GM23338 (cell line): ENCODE data around the gene NCR2. TPM values are rescaled to one million over a fixed set of nuclear protein-coding genes. Genes with fewer than 3 reads are reported as not detected.

Experiments
- ATAC-seq: fragments of 200-7000 bp; cut with Tn5 transposase; 3 replicates; pipeline ENCODE4 v1.9.1; 2020
- DNase-seq: peaks from one replicate; pipeline ENCODE4 v3.0.0-alpha.2; 2015; ENCODE audit warnings: low spot score
- H2AFZ ChIP-seq: fragments of 200-600 bp; sonication (generic); 2 replicates; pipeline ENCODE4 v1.8.0; 2016; ENCODE audit warnings: antibody characterized with exemption, mild to moderate bottlenecking, moderate library complexity
- H3F3A ChIP-seq: fragments of 200-600 bp; sonication (generic); replicated peaks from 2 replicates; pipeline ENCODE4 v1.8.0; 2017; ENCODE audit warnings: antibody characterized with exemption, mixed run types, low read depth
- H3K27ac ChIP-seq: fragments of 200-600 bp; sonication (generic); 2 replicates; pipeline ENCODE4 v1.6.1; 2016; ENCODE audit warnings: low read depth
- H3K27me3 ChIP-seq: fragments of 200-600 bp; sonication (generic); 2 replicates; pipeline ENCODE4 v1.8.0; 2016; ENCODE audit warnings: mild to moderate bottlenecking, mixed run types, moderate library complexity; ENCODE audit not compliant: insufficient read depth
- H3K36me3 ChIP-seq: fragments of 200-600 bp; sonication (generic); 2 replicates; pipeline ENCODE4 v1.8.0; 2016; ENCODE audit warnings: mild to moderate bottlenecking; ENCODE audit not compliant: insufficient read depth
- H3K4me1 ChIP-seq: fragments of 200-600 bp; sonication (generic); 2 replicates; pipeline ENCODE4 v1.8.0; 2016; ENCODE audit warnings: mild to moderate bottlenecking, moderate library complexity; ENCODE audit not compliant: insufficient read depth
- H3K4me2 ChIP-seq: fragments of 200-600 bp; sonication (generic); 2 replicates; pipeline ENCODE4 v1.7.1; 2017; ENCODE audit warnings: mixed run types
- H3K4me3 ChIP-seq: fragments of 200-600 bp; sonication (generic); 2 replicates; pipeline ENCODE4 v1.6.1; 2016; ENCODE audit warnings: mixed run types
- H3K79me2 ChIP-seq: fragments of 200-600 bp; sonication (generic); replicated peaks from 2 replicates; pipeline ENCODE4 v1.8.0; 2017; ENCODE audit warnings: mild to moderate bottlenecking; ENCODE audit not compliant: insufficient read depth
- H3K9me2 ChIP-seq: fragments of 200-600 bp; sonication (generic); 2 replicates; pipeline ENCODE4 v1.8.0; 2017; ENCODE audit not compliant: insufficient read depth
- H4K20me1 ChIP-seq: fragments of 200-600 bp; sonication (generic); replicated peaks from 2 replicates; pipeline ENCODE4 v1.8.0; 2017; ENCODE audit warnings: mild to moderate bottlenecking; ENCODE audit not compliant: insufficient read depth
- H3K27ac Mint-ChIP-seq: 2 replicates; pipeline ENCODE4 v1.8.0; 2020; ENCODE audit warnings: inconsistent platforms, mild to moderate bottlenecking, moderate library complexity, mixed read lengths
- H3K27me3 Mint-ChIP-seq: 3 replicates; pipeline ENCODE4 v1.8.0; 2022; ENCODE audit warnings: low read depth, mild to moderate bottlenecking, moderate library complexity, mixed read lengths, inconsistent platforms; ENCODE audit not compliant: insufficient read depth, poor library complexity
- H3K36me3 Mint-ChIP-seq: 3 replicates; pipeline ENCODE4 v1.8.0; 2021; ENCODE audit warnings: low read depth, mild to moderate bottlenecking, inconsistent platforms, moderate library complexity, mixed read lengths
- H3K4me1 Mint-ChIP-seq: 3 replicates; pipeline ENCODE4 v1.8.0; 2020; ENCODE audit warnings: mild to moderate bottlenecking, inconsistent platforms, mixed read lengths
- H3K4me3 Mint-ChIP-seq: 3 replicates; pipeline ENCODE4 v1.8.0; 2021; ENCODE audit warnings: moderate library complexity, mild to moderate bottlenecking, inconsistent platforms, mixed read lengths
- H3K9me3 Mint-ChIP-seq: 3 replicates; pipeline ENCODE4 v1.8.0; 2020; ENCODE audit warnings: moderate library complexity, mild to moderate bottlenecking, inconsistent platforms, mixed read lengths
- CREB1 ChIP-seq: fragments of 250-450 bp; sonication (Bioruptor Pico); IDR thresholded peaks from 2 replicates; pipeline ENCODE4 v1.5.0; 2020; ENCODE audit warnings: low read depth, mild to moderate bottlenecking, moderate library complexity
- EZH2 ChIP-seq: fragments of 200-600 bp; sonication (generic); IDR thresholded peaks from one replicate; pipeline ENCODE4 v1.8.0; 2017; ENCODE audit warnings: antibody characterized with exemption, mild to moderate bottlenecking, low read depth; ENCODE audit not compliant: unreplicated experiment
- EZH2phosphoT487 ChIP-seq: fragments of 200-600 bp; sonication (generic); IDR thresholded peaks from one replicate; pipeline ENCODE4 v1.8.1; 2018; ENCODE audit warnings: antibody characterized with exemption; ENCODE audit not compliant: unreplicated experiment
- JUNB ChIP-seq: IDR thresholded peaks from one replicate; pipeline ENCODE4 v1.6.1; 2016; ENCODE audit warnings: antibody characterized with exemption; ENCODE audit not compliant: unreplicated experiment
- NANOG ChIP-seq: IDR thresholded peaks from 2 replicates; pipeline ENCODE4 v1.6.1; 2016; ENCODE audit warnings: antibody characterized with exemption, borderline replicate concordance
- POLR2AphosphoS5 ChIP-seq: IDR thresholded peaks from 2 replicates; pipeline ENCODE4 v1.6.1; 2016; ENCODE audit warnings: antibody characterized with exemption, low read depth
- STAT1 ChIP-seq: IDR thresholded peaks from one replicate; pipeline ENCODE4 v1.6.1; 2016; ENCODE audit warnings: antibody characterized with exemption; ENCODE audit not compliant: unreplicated experiment
- ZNF114 ChIP-seq: fragments of 250-450 bp; sonication (Bioruptor Pico); IDR thresholded peaks from 2 replicates; pipeline ENCODE4 v1.5.0; 2020; ENCODE audit warnings: mild to moderate bottlenecking, moderate library complexity
- ZNF331 ChIP-seq: fragments of 250-450 bp; sonication (Bioruptor Pico); IDR thresholded peaks from 2 replicates; pipeline ENCODE4 v1.5.0; 2020; ENCODE audit warnings: low read depth, mild to moderate bottlenecking, moderate library complexity
- polyA plus RNA-seq: library from polyadenylated mRNA; unstranded; fragments of >200 nt; fragmentation: Nextera tagmentation; extraction: Ambion mirVana; gene quantifications from 2 replicates; pipeline ENCODE4 v1.2.1, GENCODE V29; 2016
- total RNA-seq: library from RNA; depleted of rRNA; stranded (reverse); fragments of >200 nt; shearing (Covaris generic); gene quantifications from 2 replicates; pipeline ENCODE4 v1.2.3, GENCODE V29; 2014
- TF ChIP-seq, protein P1 (sequence below): IDR thresholded peaks from 2 replicates; pipeline ENCODE4 v1.6.1; 2016; ENCODE audit warnings: antibody characterized with exemption
- TF ChIP-seq, protein P2 (sequence below), 2 experiments: fragments of 200-600 bp in 1 of 2; sonication (generic) in 1 of 2; conservative IDR thresholded peaks; 2 replicates each; pipeline versions ENCODE4 v1.5.1 to v1.6.1; 2016 to 2017; ENCODE audit warnings: antibody characterized with exemption in 2 of 2, low read depth in 2 of 2, mild to moderate bottlenecking in 2 of 2, moderate library complexity in 1 of 2
- TF ChIP-seq, protein P3 (sequence below): IDR thresholded peaks from one replicate; pipeline ENCODE4 v1.6.1; 2018; ENCODE audit warnings: antibody characterized with exemption; ENCODE audit not compliant: unreplicated experiment
- TF ChIP-seq, protein P4 (sequence below): fragments of 250-450 bp; sonication (Bioruptor Pico); IDR thresholded peaks from 2 replicates; pipeline ENCODE4 v1.5.0; 2020; ENCODE audit warnings: mild to moderate bottlenecking, moderate library complexity

NCR2 gene
- total and polyA plus RNA-seq, 2 experiments from 2014 or later = not detected

DNA sequence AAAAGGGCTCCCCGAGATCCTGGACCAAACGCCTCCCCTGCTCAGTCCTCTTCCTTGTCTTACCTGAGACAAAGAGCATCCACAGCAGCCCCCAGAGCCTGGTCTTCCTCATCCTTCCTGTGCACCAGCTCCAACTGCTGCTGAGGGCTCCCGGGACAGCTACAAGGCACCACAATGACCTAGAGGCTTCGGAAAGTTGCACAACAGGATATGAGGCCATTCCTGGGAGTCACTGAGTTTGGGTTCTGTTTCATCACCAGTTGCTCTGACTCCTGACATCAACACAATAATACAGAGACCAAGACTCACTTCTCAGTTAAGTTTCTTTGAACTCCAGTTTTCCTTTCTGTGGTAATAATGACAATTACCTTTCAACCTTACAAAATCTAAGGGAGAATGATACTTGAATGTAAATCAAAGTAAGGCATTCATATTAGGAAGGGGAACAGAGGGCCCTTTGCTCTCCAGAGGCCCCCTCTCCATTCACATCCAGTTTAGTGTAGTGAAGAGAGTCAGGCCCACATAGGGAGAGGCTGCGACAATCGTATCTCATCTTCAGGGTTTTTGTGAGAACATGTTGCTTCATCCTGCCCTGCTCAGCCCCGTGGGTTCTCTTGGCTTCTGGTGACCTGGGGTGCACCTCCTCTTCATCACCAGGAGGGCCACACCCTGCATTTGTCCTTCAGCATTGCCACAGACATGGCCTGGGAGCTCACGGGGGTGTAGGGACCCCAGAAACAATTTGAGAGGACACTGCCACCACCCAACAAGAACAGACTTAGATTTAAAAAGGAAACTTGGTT lies 48.7 kb upstream of the NCR2 start, which contains the start of gene TREM1:
TSS of gene TREM1 (minus strand) at position 139 of the 803 bp plus-strand sequence. CDS start at position 112, 27 bp downstream.
- Histone ChIP-seq H3K4me3 (no peak within 1 kb of the TSS), H3K79me2 (no peaks in the 10 kb centered on the region), H4K20me1 (no peaks in the 10 kb centered on the region), H2AFZ (0 out of 2 replicates have a peak within 1 kb of the TSS, but pooled peaks have one; percentile 33), H3K27ac (no peak within 1 kb of the TSS), H3K27me3 (peaks cover 26% of the 10 kb centered on the region), H3K4me1 (peaks cover 4% of the 10 kb centered on the region; the same call in 1 of the 2 replicates), H3K9me2 (peaks cover 16% of the 10 kb centered on the region), H3K4me2 (no peak within 1 kb of the TSS), H3F3A (no peaks in the 10 kb centered on the region), H3K36me3 (no peaks in the 10 kb centered on the region)
- no peak for TF ChIP-seq EZH2phosphoT487
- TF ChIP-seq JUNB = no peak
- TF ChIP-seq, protein P1, sequence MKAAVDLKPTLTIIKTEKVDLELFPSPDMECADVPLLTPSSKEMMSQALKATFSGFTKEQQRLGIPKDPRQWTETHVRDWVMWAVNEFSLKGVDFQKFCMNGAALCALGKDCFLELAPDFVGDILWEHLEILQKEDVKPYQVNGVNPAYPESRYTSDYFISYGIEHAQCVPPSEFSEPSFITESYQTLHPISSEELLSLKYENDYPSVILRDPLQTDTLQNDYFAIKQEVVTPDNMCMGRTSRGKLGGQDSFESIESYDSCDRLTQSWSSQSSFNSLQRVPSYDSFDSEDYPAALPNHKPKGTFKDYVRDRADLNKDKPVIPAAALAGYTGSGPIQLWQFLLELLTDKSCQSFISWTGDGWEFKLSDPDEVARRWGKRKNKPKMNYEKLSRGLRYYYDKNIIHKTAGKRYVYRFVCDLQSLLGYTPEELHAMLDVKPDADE = no peak
- TF ChIP-seq, protein P2, sequence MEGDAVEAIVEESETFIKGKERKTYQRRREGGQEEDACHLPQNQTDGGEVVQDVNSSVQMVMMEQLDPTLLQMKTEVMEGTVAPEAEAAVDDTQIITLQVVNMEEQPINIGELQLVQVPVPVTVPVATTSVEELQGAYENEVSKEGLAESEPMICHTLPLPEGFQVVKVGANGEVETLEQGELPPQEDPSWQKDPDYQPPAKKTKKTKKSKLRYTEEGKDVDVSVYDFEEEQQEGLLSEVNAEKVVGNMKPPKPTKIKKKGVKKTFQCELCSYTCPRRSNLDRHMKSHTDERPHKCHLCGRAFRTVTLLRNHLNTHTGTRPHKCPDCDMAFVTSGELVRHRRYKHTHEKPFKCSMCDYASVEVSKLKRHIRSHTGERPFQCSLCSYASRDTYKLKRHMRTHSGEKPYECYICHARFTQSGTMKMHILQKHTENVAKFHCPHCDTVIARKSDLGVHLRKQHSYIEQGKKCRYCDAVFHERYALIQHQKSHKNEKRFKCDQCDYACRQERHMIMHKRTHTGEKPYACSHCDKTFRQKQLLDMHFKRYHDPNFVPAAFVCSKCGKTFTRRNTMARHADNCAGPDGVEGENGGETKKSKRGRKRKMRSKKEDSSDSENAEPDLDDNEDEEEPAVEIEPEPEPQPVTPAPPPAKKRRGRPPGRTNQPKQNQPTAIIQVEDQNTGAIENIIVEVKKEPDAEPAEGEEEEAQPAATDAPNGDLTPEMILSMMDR (conservative IDR thresholded peaks at IDR 0.05; ENCODE audit: low read depth in 2 of 2) = no peak
- no peak for TF ChIP-seq STAT1
- no peak for TF ChIP-seq ZNF114 (CRISPR knock-in tag)
- TF ChIP-seq POLR2AphosphoS5 = no peak
- no peak for TF ChIP-seq NANOG
- TF ChIP-seq ZNF331 (CRISPR knock-in tag) = no peak
- no peak for TF ChIP-seq EZH2
- no peak for TF ChIP-seq CREB1 (CRISPR knock-in tag)
- TF ChIP-seq, protein P3, sequence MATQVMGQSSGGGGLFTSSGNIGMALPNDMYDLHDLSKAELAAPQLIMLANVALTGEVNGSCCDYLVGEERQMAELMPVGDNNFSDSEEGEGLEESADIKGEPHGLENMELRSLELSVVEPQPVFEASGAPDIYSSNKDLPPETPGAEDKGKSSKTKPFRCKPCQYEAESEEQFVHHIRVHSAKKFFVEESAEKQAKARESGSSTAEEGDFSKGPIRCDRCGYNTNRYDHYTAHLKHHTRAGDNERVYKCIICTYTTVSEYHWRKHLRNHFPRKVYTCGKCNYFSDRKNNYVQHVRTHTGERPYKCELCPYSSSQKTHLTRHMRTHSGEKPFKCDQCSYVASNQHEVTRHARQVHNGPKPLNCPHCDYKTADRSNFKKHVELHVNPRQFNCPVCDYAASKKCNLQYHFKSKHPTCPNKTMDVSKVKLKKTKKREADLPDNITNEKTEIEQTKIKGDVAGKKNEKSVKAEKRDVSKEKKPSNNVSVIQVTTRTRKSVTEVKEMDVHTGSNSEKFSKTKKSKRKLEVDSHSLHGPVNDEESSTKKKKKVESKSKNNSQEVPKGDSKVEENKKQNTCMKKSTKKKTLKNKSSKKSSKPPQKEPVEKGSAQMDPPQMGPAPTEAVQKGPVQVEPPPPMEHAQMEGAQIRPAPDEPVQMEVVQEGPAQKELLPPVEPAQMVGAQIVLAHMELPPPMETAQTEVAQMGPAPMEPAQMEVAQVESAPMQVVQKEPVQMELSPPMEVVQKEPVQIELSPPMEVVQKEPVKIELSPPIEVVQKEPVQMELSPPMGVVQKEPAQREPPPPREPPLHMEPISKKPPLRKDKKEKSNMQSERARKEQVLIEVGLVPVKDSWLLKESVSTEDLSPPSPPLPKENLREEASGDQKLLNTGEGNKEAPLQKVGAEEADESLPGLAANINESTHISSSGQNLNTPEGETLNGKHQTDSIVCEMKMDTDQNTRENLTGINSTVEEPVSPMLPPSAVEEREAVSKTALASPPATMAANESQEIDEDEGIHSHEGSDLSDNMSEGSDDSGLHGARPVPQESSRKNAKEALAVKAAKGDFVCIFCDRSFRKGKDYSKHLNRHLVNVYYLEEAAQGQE = no peak
- TF ChIP-seq, protein P4, sequence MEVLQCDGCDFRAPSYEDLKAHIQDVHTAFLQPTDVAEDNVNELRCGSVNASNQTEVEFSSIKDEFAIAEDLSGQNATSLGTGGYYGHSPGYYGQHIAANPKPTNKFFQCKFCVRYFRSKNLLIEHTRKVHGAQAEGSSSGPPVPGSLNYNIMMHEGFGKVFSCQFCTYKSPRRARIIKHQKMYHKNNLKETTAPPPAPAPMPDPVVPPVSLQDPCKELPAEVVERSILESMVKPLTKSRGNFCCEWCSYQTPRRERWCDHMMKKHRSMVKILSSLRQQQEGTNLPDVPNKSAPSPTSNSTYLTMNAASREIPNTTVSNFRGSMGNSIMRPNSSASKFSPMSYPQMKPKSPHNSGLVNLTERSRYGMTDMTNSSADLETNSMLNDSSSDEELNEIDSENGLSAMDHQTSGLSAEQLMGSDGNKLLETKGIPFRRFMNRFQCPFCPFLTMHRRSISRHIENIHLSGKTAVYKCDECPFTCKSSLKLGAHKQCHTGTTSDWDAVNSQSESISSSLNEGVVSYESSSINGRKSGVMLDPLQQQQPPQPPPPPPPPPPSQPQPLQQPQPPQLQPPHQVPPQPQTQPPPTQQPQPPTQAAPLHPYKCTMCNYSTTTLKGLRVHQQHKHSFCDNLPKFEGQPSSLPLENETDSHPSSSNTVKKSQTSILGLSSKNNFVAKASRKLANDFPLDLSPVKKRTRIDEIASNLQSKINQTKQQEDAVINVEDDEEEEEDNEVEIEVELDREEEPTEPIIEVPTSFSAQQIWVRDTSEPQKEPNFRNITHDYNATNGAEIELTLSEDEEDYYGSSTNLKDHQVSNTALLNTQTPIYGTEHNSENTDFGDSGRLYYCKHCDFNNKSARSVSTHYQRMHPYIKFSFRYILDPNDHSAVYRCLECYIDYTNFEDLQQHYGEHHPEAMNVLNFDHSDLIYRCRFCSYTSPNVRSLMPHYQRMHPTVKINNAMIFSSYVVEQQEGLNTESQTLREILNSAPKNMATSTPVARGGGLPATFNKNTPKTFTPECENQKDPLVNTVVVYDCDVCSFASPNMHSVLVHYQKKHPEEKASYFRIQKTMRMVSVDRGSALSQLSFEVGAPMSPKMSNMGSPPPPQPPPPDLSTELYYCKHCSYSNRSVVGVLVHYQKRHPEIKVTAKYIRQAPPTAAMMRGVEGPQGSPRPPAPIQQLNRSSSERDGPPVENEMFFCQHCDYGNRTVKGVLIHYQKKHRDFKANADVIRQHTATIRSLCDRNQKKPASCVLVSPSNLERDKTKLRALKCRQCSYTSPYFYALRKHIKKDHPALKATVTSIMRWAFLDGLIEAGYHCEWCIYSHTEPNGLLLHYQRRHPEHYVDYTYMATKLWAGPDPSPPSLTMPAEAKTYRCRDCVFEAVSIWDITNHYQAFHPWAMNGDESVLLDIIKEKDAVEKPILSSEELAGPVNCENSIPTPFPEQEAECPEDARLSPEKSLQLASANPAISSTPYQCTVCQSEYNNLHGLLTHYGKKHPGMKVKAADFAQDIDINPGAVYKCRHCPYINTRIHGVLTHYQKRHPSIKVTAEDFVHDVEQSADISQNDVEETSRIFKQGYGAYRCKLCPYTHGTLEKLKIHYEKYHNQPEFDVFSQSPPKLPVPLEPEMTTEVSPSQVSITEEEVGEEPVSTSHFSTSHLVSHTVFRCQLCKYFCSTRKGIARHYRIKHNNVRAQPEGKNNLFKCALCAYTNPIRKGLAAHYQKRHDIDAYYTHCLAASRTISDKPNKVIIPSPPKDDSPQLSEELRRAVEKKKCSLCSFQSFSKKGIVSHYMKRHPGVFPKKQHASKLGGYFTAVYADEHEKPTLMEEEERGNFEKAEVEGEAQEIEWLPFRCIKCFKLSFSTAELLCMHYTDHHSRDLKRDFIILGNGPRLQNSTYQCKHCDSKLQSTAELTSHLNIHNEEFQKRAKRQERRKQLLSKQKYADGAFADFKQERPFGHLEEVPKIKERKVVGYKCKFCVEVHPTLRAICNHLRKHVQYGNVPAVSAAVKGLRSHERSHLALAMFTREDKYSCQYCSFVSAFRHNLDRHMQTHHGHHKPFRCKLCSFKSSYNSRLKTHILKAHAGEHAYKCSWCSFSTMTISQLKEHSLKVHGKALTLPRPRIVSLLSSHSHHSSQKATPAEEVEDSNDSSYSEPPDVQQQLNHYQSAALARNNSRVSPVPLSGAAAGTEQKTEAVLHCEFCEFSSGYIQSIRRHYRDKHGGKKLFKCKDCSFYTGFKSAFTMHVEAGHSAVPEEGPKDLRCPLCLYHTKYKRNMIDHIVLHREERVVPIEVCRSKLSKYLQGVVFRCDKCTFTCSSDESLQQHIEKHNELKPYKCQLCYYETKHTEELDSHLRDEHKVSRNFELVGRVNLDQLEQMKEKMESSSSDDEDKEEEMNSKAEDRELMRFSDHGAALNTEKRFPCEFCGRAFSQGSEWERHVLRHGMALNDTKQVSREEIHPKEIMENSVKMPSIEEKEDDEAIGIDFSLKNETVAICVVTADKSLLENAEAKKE (CRISPR knock-in tag) = no peak
- no peaks in the 10 kb centered on the region for H3K9me3 Mint-ChIP-seq
- peaks cover 10% of the 10 kb centered on the region for H3K4me1 Mint-ChIP-seq
- H3K27me3 Mint-ChIP-seq = peaks cover 10% of the 10 kb centered on the region
- DNase-seq (peak; percentile 6), ATAC-seq (no peak)
- no peaks in the 10 kb centered on the region for H3K36me3 Mint-ChIP-seq
- no peak within 1 kb of the TSS for H3K4me3 Mint-ChIP-seq
- no peak within 1 kb of the TSS for H3K27ac Mint-ChIP-seq
